Brain microvascular endothelial cell (primary cell): ENCODE data around the gene TNS1.
A peak's percentile ranks its signal among the peaks of the same experiment; 100 is the strongest.
"Not testable (repeated sequence)": the region's sequence is repeated elsewhere in the genome, so short reads cannot be mapped to it uniquely, and the experiment has no call there.

Experiments
- DNase-seq: peaks from one replicate; pipeline ENCODE4 v3.0.0-alpha.2; 2020
- H3K27ac ChIP-seq: fragments of 250-450 bp; sonication (Bioruptor Pico); 2 replicates; pipeline ENCODE4 v1.5.1; 2020; ENCODE audit warnings: mild to moderate bottlenecking, moderate library complexity
- H3K27me3 ChIP-seq: fragments of 250-450 bp; sonication (Bioruptor Pico); replicated peaks from 2 replicates; pipeline ENCODE4 v1.5.1; 2020; ENCODE audit warnings: mild to moderate bottlenecking
- H3K36me3 ChIP-seq: fragments of 250-450 bp; sonication (Bioruptor Pico); replicated peaks from 2 replicates; pipeline ENCODE4 v1.5.1; 2020; ENCODE audit warnings: mild to moderate bottlenecking
- H3K4me3 ChIP-seq: 2 replicates; pipeline ENCODE4 v1.5.1; 2011; ENCODE audit warnings: low read depth, mild to moderate bottlenecking, control low read depth, low read length, moderate library complexity
- CTCF ChIP-seq: IDR thresholded peaks from 2 replicates; pipeline ENCODE4 v1.5.1; 2011; ENCODE audit warnings: low read depth, mild to moderate bottlenecking, moderate library complexity, low read length, control low read depth, inconsistent platforms; ENCODE audit errors: missing control alignments
- in situ Hi-C: cut with HindIII; loops from 2 replicates; pipeline ENCODE4 v1.10.0; 2017; ENCODE audit warnings: low sequenced_read_pairs, low pct_ligation_motif_present

TNS1 gene

GRCh38 chr2:218002845-218003180 is at the start of gene TNS1:
TSS of gene TNS1 (minus strand) at chr2:218002995. CDS start at chr2:218002872, 123 bp downstream.
- in situ Hi-C loops, result no loop called here
- no peak for DNase-seq
- H3K36me3 ChIP-seq, result no peaks in the 10 kb centered on the region
- no peak within 1 kb of the TSS for H3K27ac ChIP-seq
- no peaks in the 10 kb centered on the region for H3K27me3 ChIP-seq
- TF ChIP-seq CTCF, result no peak
- peak within 1 kb of the TSS; percentile 47 for H3K4me3 ChIP-seq

GRCh38 chr2:218051903-218052302 is 49.1 kb upstream of the TNS1 start:
- DNase-seq, result no peak
- H3K27ac ChIP-seq, result no peak overlapping the region
- H3K36me3 ChIP-seq, result no peaks in the 10 kb centered on the region
- no peak for TF ChIP-seq CTCF
- H3K4me3 ChIP-seq, result no peak overlapping the region
- in situ Hi-C loops, result no loop called here
- peaks cover 4% of the 10 kb centered on the region for H3K27me3 ChIP-seq

DNA sequence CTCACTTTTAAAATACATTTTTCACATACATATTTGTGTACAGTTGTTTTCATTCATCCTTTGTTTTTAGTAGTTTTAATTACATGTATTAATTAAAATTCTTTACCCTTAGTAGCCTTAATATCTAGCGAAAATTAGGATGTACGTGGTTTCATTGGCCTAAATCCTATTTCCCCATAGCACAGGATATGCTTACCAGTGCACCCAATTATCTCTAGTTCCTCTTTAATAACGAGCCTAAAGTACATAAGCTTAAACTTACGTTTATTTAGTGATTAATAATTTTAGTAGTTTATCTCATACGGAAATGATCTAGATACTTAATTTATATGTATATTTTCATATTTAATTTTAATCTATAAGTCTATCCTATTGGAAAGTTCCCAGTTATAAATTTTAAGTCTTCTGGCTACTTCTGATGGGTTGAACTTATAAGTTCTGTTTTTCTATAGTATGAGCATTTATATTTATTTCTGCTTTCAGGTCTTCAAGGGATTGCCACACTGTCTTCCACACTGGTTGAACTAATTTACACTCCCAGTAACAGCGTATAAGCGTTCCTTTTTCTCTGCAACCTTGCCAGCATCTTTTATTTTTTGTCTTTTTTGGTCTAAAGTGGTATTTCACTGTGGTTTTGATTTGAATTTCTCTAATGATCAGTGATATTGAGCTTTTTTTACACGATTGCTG is 44.9 kb upstream of the TNS1 start:
- in situ Hi-C loops, result no loop called here
- H3K27ac ChIP-seq, result no peak overlapping the region
- TF ChIP-seq CTCF, result no peak
- no peak for DNase-seq
- peaks cover 7% of the 10 kb centered on the region for H3K27me3 ChIP-seq
- H3K36me3 ChIP-seq, result no peaks in the 10 kb centered on the region
- H3K4me3 ChIP-seq, result no peak overlapping the region

- TF ChIP-seq CTCF, result no peak
- H3K4me3 ChIP-seq, result no peak overlapping the region
- DNase-seq, result no peak
- in situ Hi-C loops, result no loop called here
- H3K27me3 ChIP-seq, result peaks cover 7% of the 10 kb centered on the region
- no peaks in the 10 kb centered on the region for H3K36me3 ChIP-seq
- H3K27ac ChIP-seq, result no peak overlapping the region
Measured at GRCh38 chr2:218046238-218046637, 43.4 kb upstream of the TNS1 start.

GRCh38 chr2:218044599-218044998 is 41.8 kb upstream of the TNS1 start:
- H3K36me3 ChIP-seq, H3K4me3 ChIP-seq, DNase-seq, H3K27ac ChIP-seq, in situ Hi-C loops: not testable (repeated sequence)
- H3K27me3 ChIP-seq, result peaks cover 10% of the 10 kb centered on the region

DNA sequence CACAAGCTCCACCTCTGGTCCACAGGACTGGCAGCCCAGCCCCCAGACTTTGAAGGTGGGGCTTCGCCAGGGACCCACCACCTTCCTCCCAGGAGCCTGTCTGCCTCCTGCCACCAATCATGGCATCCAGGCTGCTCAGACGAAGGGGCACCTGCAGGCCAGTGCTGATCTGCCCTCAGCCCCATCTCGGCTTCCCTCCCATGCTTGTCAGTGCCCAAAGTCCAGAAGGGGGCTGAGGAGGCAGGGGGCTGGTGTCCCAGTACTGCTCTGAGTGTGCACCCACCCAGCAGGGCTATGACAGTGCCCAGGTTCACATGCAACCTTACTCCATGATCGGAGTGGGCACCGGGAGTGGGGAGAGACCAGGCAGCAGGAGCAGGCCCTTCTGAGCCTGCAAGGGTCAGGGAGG is 40.9 kb upstream of the TNS1 start:
- no peak for DNase-seq
- no peak for TF ChIP-seq CTCF
- no peaks in the 10 kb centered on the region for H3K36me3 ChIP-seq
- in situ Hi-C loops, result no loop called here
- no peak overlapping the region for H3K27ac ChIP-seq
- peaks cover 12% of the 10 kb centered on the region for H3K27me3 ChIP-seq
- no peak overlapping the region for H3K4me3 ChIP-seq
